ENCODE data around the gene WDR90. TPM values are rescaled to one million over a fixed set of nuclear protein-coding genes. Genes with fewer than 3 reads are reported as not detected.

The WDR90 gene
- polyA plus RNA-seq, 1 donor (not counting 4 experiments of a cell fraction or from before 2014, with no cell fraction given), result 5.9 TPM

GRCh38 chr16:694863-695354, 45.7 kb downstream of the WDR90 start:
- H3K27me3 ChIP-seq (ENCODE audit: control insufficient read depth, extremely low read depth, insufficient read depth, low read length), result peaks cover 51% of the 10 kb centered on the region

DNA sequence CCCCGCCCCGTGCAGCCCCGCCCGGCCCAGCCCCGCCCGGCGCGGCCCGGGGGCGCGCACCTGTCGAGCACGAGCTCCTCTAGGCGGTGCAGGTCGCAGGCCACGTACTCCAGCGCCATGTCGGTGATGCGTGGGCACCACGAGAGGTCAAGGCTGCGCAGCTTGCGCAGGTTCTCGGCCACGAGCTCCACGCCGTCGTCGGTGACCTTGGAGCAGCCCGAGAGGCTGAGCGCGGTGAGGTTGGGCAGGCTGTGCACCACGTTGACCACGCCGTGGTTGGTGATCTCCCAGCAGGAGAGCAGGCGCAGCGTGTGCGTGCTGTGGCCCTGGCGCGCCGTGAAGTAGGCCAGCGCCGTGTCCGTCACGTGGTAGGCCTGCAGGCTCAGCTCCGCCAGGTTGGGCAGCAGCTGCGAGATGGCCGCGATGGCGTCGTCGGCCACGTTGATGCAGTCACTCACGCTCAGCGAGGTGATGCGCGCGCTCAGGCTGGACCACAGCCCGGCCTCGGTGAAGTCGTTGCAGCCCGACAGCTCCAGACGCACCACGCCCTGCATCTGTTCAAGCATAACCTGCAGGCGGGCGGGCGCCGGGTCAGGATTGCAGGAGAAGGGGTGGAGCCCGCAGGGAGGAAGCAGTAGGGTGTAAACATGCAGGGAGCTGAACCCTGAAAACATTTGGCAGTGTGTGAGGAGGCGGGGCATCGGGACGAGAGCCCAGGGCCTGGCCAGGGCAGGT, 46.4 kb downstream of the WDR90 start:
- Histone ChIP-seq H3K27ac (ENCODE audit: control insufficient read depth, insufficient read depth, low read length) (no peak overlapping the region), H3K4me1 (ENCODE audit: control insufficient read depth, extremely low read depth, insufficient read depth, low read length) (peaks cover 6% of the 10 kb centered on the region)

More at GRCh38 chr16:694863-695354, 45.7 kb downstream of the WDR90 start:
- H3K79me2 ChIP-seq (ENCODE audit: control insufficient read depth, insufficient read depth, low read length), result no peaks in the 10 kb centered on the region
- no peaks in the 10 kb centered on the region for H3K9me3 ChIP-seq (ENCODE audit: control insufficient read depth, low read depth, low read length)
- H3K9ac ChIP-seq (ENCODE audit: control insufficient read depth, extremely low read depth, insufficient read depth, low read length), result no peak overlapping the region
- H3K9me1 ChIP-seq (ENCODE audit: control insufficient read depth, extremely low read depth, insufficient read depth, low read length), result no peaks in the 10 kb centered on the region
- peak overlapping the region; percentile 27 for H3K4me2 ChIP-seq (ENCODE audit: control insufficient read depth, extremely low read depth, insufficient read depth, low read depth, low read length)
- no peaks in the 10 kb centered on the region for H4K20me1 ChIP-seq (ENCODE audit: control insufficient read depth, extremely low read depth, insufficient read depth, low read length)
- no peak overlapping the region for H3K4me3 ChIP-seq (ENCODE audit: control insufficient read depth in 2 of 3, extremely low read depth in 1 of 3, insufficient read depth in 2 of 3, low read depth in 1 of 3, low read length in 3 of 3)
- peaks cover 6% of the 10 kb centered on the region for H3K4me1 ChIP-seq (ENCODE audit: control insufficient read depth, extremely low read depth, insufficient read depth, low read length)
- TF ChIP-seq EZH2 (IDR thresholded peaks at IDR 0.05; ENCODE audit: low read length), result no peak
- TF ChIP-seq CTCF (optimal IDR thresholded peaks at IDR 0.05 in 1 of 3, IDR thresholded peaks at IDR 0.05 in 1 of 3, conservative IDR thresholded peaks at IDR 0.05 in 1 of 3; ENCODE audit: extremely low read depth in 1 of 3, insufficient read depth in 2 of 3, low read length in 3 of 3), result no peak
- no peak for DNase-seq (ENCODE audit: low read depth, low spot score)
- dilution Hi-C loops (cut with MboI; ENCODE audit: extremely low pct_ligation_motif_present, low sequenced_read_pairs), result no loop called here
- no peaks in the 10 kb centered on the region for H3K36me3 ChIP-seq (ENCODE audit: control insufficient read depth in 2 of 2, extremely low read depth in 1 of 2, insufficient read depth in 2 of 2, low read length in 2 of 2)
- H3K27ac ChIP-seq (ENCODE audit: control insufficient read depth, insufficient read depth, low read length), result no peak overlapping the region
- FAIRE-seq, result no peak
- H2AFZ ChIP-seq (ENCODE audit: control insufficient read depth, low read length), result no peak overlapping the region

More for the DNA sequence above, 46.4 kb downstream of the WDR90 start:
- Histone ChIP-seq H3K9ac (ENCODE audit: control insufficient read depth, extremely low read depth, insufficient read depth, low read length) (no peak overlapping the region), H2AFZ (ENCODE audit: control insufficient read depth, low read length) (peak overlapping the region; percentile 16), H3K36me3 (ENCODE audit: control insufficient read depth in 2 of 2, extremely low read depth in 1 of 2, insufficient read depth in 2 of 2, low read length in 2 of 2) (no peaks in the 10 kb centered on the region), H3K9me1 (ENCODE audit: control insufficient read depth, extremely low read depth, insufficient read depth, low read length) (no peaks in the 10 kb centered on the region), H3K4me2 (ENCODE audit: control insufficient read depth, extremely low read depth, insufficient read depth, low read depth, low read length) (peak overlapping the region; percentile 39), H3K79me2 (ENCODE audit: control insufficient read depth, insufficient read depth, low read length) (no peaks in the 10 kb centered on the region), H3K9me3 (ENCODE audit: control insufficient read depth, low read depth, low read length) (no peaks in the 10 kb centered on the region), H3K4me3 (ENCODE audit: control insufficient read depth in 2 of 3, extremely low read depth in 1 of 3, insufficient read depth in 2 of 3, low read depth in 1 of 3, low read length in 3 of 3) (peak overlapping the region in 1 of 3 experiments; percentile 41), H3K27me3 (ENCODE audit: control insufficient read depth, extremely low read depth, insufficient read depth, low read length) (peaks cover 57% of the 10 kb centered on the region), H4K20me1 (ENCODE audit: control insufficient read depth, extremely low read depth, insufficient read depth, low read length) (no peaks in the 10 kb centered on the region)
- dilution Hi-C loops (cut with MboI; ENCODE audit: extremely low pct_ligation_motif_present, low sequenced_read_pairs), result no loop called here
- TF ChIP-seq EZH2 (IDR thresholded peaks at IDR 0.05; ENCODE audit: low read length) (peak; percentile 73), CTCF (optimal IDR thresholded peaks at IDR 0.05 in 1 of 3, IDR thresholded peaks at IDR 0.05 in 1 of 3, conservative IDR thresholded peaks at IDR 0.05 in 1 of 3; ENCODE audit: extremely low read depth in 1 of 3, insufficient read depth in 2 of 3, low read length in 3 of 3) (no peak)
- peak; percentile 41 for FAIRE-seq
- no peak for DNase-seq (ENCODE audit: low read depth, low spot score)

Data from keratinocyte (primary cell).